GM23338 (cell line): ENCODE results near the gene CNTNAP2. TPM values are rescaled to one million over a fixed set of nuclear protein-coding genes. Genes with fewer than 3 reads are reported as not detected.
A peak's percentile ranks its signal among the peaks of the same experiment; 100 is the strongest.

Experiments used
- ATAC-seq: fragments of 200-7000 bp; cut with Tn5 transposase; 3 replicates; pipeline ENCODE4 v1.9.1; 2020
- DNase-seq: peaks from one replicate; pipeline ENCODE4 v3.0.0-alpha.2; 2015; ENCODE audit warnings: low spot score
- H2AFZ ChIP-seq: fragments of 200-600 bp; sonication (generic); 2 replicates; pipeline ENCODE4 v1.8.0; 2016; ENCODE audit warnings: antibody characterized with exemption, mild to moderate bottlenecking, moderate library complexity
- H3F3A ChIP-seq: fragments of 200-600 bp; sonication (generic); replicated peaks from 2 replicates; pipeline ENCODE4 v1.8.0; 2017; ENCODE audit warnings: antibody characterized with exemption, mixed run types, low read depth
- H3K27ac ChIP-seq: fragments of 200-600 bp; sonication (generic); 2 replicates; pipeline ENCODE4 v1.6.1; 2016; ENCODE audit warnings: low read depth
- H3K27me3 ChIP-seq: fragments of 200-600 bp; sonication (generic); 2 replicates; pipeline ENCODE4 v1.8.0; 2016; ENCODE audit warnings: mild to moderate bottlenecking, mixed run types, moderate library complexity; ENCODE audit not compliant: insufficient read depth
- H3K36me3 ChIP-seq: fragments of 200-600 bp; sonication (generic); 2 replicates; pipeline ENCODE4 v1.8.0; 2016; ENCODE audit warnings: mild to moderate bottlenecking; ENCODE audit not compliant: insufficient read depth
- H3K4me1 ChIP-seq: fragments of 200-600 bp; sonication (generic); 2 replicates; pipeline ENCODE4 v1.8.0; 2016; ENCODE audit warnings: mild to moderate bottlenecking, moderate library complexity; ENCODE audit not compliant: insufficient read depth
- H3K4me2 ChIP-seq: fragments of 200-600 bp; sonication (generic); 2 replicates; pipeline ENCODE4 v1.7.1; 2017; ENCODE audit warnings: mixed run types
- H3K4me3 ChIP-seq: fragments of 200-600 bp; sonication (generic); 2 replicates; pipeline ENCODE4 v1.6.1; 2016; ENCODE audit warnings: mixed run types
- H3K79me2 ChIP-seq: fragments of 200-600 bp; sonication (generic); replicated peaks from 2 replicates; pipeline ENCODE4 v1.8.0; 2017; ENCODE audit warnings: mild to moderate bottlenecking; ENCODE audit not compliant: insufficient read depth
- H3K9me2 ChIP-seq: fragments of 200-600 bp; sonication (generic); 2 replicates; pipeline ENCODE4 v1.8.0; 2017; ENCODE audit not compliant: insufficient read depth
- H4K20me1 ChIP-seq: fragments of 200-600 bp; sonication (generic); replicated peaks from 2 replicates; pipeline ENCODE4 v1.8.0; 2017; ENCODE audit warnings: mild to moderate bottlenecking; ENCODE audit not compliant: insufficient read depth
- H3K27ac Mint-ChIP-seq: 2 replicates; pipeline ENCODE4 v1.8.0; 2020; ENCODE audit warnings: inconsistent platforms, mild to moderate bottlenecking, moderate library complexity, mixed read lengths
- H3K27me3 Mint-ChIP-seq: 3 replicates; pipeline ENCODE4 v1.8.0; 2022; ENCODE audit warnings: low read depth, mild to moderate bottlenecking, moderate library complexity, mixed read lengths, inconsistent platforms; ENCODE audit not compliant: insufficient read depth, poor library complexity
- H3K36me3 Mint-ChIP-seq: 3 replicates; pipeline ENCODE4 v1.8.0; 2021; ENCODE audit warnings: low read depth, mild to moderate bottlenecking, inconsistent platforms, moderate library complexity, mixed read lengths
- H3K4me1 Mint-ChIP-seq: 3 replicates; pipeline ENCODE4 v1.8.0; 2020; ENCODE audit warnings: mild to moderate bottlenecking, inconsistent platforms, mixed read lengths
- H3K4me3 Mint-ChIP-seq: 3 replicates; pipeline ENCODE4 v1.8.0; 2021; ENCODE audit warnings: moderate library complexity, mild to moderate bottlenecking, inconsistent platforms, mixed read lengths
- H3K9me3 Mint-ChIP-seq: 3 replicates; pipeline ENCODE4 v1.8.0; 2020; ENCODE audit warnings: moderate library complexity, mild to moderate bottlenecking, inconsistent platforms, mixed read lengths
- EZH2 ChIP-seq: fragments of 200-600 bp; sonication (generic); IDR thresholded peaks from one replicate; pipeline ENCODE4 v1.8.0; 2017; ENCODE audit warnings: antibody characterized with exemption, mild to moderate bottlenecking, low read depth; ENCODE audit not compliant: unreplicated experiment
- EZH2phosphoT487 ChIP-seq: fragments of 200-600 bp; sonication (generic); IDR thresholded peaks from one replicate; pipeline ENCODE4 v1.8.1; 2018; ENCODE audit warnings: antibody characterized with exemption; ENCODE audit not compliant: unreplicated experiment
- NANOG ChIP-seq: IDR thresholded peaks from 2 replicates; pipeline ENCODE4 v1.6.1; 2016; ENCODE audit warnings: antibody characterized with exemption, borderline replicate concordance
- POLR2AphosphoS5 ChIP-seq: IDR thresholded peaks from 2 replicates; pipeline ENCODE4 v1.6.1; 2016; ENCODE audit warnings: antibody characterized with exemption, low read depth
- STAT1 ChIP-seq: IDR thresholded peaks from one replicate; pipeline ENCODE4 v1.6.1; 2016; ENCODE audit warnings: antibody characterized with exemption; ENCODE audit not compliant: unreplicated experiment
- ZNF114 ChIP-seq: fragments of 250-450 bp; sonication (Bioruptor Pico); IDR thresholded peaks from 2 replicates; pipeline ENCODE4 v1.5.0; 2020; ENCODE audit warnings: mild to moderate bottlenecking, moderate library complexity
- polyA plus RNA-seq: library from polyadenylated mRNA; unstranded; fragments of >200 nt; fragmentation: Nextera tagmentation; extraction: Ambion mirVana; gene quantifications from 2 replicates; pipeline ENCODE4 v1.2.1, GENCODE V29; 2016
- total RNA-seq: library from RNA; depleted of rRNA; stranded (reverse); fragments of >200 nt; shearing (Covaris generic); gene quantifications from 2 replicates; pipeline ENCODE4 v1.2.3, GENCODE V29; 2014
- TF ChIP-seq, protein P1 (sequence below): fragments of 250-450 bp; sonication (Bioruptor Pico); IDR thresholded peaks from 2 replicates; pipeline ENCODE4 v1.5.0; 2020; ENCODE audit warnings: mild to moderate bottlenecking, moderate library complexity
- TF ChIP-seq, protein P2 (sequence below): IDR thresholded peaks from 2 replicates; pipeline ENCODE4 v1.6.1; 2016; ENCODE audit warnings: antibody characterized with exemption
- TF ChIP-seq, protein P3 (sequence below), 2 experiments: fragments of 200-600 bp in 1 of 2; sonication (generic) in 1 of 2; conservative IDR thresholded peaks; 2 replicates each; pipeline versions ENCODE4 v1.5.1 to v1.6.1; 2016 to 2017; ENCODE audit warnings: antibody characterized with exemption in 2 of 2, low read depth in 2 of 2, mild to moderate bottlenecking in 2 of 2, moderate library complexity in 1 of 2

The CNTNAP2 gene
- total and polyA plus RNA-seq, 2 experiments from 2014 or later = 38.2 to 61.3 TPM

- TF ChIP-seq, protein P1, sequence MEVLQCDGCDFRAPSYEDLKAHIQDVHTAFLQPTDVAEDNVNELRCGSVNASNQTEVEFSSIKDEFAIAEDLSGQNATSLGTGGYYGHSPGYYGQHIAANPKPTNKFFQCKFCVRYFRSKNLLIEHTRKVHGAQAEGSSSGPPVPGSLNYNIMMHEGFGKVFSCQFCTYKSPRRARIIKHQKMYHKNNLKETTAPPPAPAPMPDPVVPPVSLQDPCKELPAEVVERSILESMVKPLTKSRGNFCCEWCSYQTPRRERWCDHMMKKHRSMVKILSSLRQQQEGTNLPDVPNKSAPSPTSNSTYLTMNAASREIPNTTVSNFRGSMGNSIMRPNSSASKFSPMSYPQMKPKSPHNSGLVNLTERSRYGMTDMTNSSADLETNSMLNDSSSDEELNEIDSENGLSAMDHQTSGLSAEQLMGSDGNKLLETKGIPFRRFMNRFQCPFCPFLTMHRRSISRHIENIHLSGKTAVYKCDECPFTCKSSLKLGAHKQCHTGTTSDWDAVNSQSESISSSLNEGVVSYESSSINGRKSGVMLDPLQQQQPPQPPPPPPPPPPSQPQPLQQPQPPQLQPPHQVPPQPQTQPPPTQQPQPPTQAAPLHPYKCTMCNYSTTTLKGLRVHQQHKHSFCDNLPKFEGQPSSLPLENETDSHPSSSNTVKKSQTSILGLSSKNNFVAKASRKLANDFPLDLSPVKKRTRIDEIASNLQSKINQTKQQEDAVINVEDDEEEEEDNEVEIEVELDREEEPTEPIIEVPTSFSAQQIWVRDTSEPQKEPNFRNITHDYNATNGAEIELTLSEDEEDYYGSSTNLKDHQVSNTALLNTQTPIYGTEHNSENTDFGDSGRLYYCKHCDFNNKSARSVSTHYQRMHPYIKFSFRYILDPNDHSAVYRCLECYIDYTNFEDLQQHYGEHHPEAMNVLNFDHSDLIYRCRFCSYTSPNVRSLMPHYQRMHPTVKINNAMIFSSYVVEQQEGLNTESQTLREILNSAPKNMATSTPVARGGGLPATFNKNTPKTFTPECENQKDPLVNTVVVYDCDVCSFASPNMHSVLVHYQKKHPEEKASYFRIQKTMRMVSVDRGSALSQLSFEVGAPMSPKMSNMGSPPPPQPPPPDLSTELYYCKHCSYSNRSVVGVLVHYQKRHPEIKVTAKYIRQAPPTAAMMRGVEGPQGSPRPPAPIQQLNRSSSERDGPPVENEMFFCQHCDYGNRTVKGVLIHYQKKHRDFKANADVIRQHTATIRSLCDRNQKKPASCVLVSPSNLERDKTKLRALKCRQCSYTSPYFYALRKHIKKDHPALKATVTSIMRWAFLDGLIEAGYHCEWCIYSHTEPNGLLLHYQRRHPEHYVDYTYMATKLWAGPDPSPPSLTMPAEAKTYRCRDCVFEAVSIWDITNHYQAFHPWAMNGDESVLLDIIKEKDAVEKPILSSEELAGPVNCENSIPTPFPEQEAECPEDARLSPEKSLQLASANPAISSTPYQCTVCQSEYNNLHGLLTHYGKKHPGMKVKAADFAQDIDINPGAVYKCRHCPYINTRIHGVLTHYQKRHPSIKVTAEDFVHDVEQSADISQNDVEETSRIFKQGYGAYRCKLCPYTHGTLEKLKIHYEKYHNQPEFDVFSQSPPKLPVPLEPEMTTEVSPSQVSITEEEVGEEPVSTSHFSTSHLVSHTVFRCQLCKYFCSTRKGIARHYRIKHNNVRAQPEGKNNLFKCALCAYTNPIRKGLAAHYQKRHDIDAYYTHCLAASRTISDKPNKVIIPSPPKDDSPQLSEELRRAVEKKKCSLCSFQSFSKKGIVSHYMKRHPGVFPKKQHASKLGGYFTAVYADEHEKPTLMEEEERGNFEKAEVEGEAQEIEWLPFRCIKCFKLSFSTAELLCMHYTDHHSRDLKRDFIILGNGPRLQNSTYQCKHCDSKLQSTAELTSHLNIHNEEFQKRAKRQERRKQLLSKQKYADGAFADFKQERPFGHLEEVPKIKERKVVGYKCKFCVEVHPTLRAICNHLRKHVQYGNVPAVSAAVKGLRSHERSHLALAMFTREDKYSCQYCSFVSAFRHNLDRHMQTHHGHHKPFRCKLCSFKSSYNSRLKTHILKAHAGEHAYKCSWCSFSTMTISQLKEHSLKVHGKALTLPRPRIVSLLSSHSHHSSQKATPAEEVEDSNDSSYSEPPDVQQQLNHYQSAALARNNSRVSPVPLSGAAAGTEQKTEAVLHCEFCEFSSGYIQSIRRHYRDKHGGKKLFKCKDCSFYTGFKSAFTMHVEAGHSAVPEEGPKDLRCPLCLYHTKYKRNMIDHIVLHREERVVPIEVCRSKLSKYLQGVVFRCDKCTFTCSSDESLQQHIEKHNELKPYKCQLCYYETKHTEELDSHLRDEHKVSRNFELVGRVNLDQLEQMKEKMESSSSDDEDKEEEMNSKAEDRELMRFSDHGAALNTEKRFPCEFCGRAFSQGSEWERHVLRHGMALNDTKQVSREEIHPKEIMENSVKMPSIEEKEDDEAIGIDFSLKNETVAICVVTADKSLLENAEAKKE = no peak
- no peak for TF ChIP-seq POLR2AphosphoS5
- TF ChIP-seq, protein P2, sequence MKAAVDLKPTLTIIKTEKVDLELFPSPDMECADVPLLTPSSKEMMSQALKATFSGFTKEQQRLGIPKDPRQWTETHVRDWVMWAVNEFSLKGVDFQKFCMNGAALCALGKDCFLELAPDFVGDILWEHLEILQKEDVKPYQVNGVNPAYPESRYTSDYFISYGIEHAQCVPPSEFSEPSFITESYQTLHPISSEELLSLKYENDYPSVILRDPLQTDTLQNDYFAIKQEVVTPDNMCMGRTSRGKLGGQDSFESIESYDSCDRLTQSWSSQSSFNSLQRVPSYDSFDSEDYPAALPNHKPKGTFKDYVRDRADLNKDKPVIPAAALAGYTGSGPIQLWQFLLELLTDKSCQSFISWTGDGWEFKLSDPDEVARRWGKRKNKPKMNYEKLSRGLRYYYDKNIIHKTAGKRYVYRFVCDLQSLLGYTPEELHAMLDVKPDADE = no peak
- TF ChIP-seq EZH2 = no peak
- TF ChIP-seq EZH2phosphoT487 = no peak
Measured at GRCh38 chr7:147997636-147998035, 1881.0 kb downstream of the CNTNAP2 start (continued).

DNA sequence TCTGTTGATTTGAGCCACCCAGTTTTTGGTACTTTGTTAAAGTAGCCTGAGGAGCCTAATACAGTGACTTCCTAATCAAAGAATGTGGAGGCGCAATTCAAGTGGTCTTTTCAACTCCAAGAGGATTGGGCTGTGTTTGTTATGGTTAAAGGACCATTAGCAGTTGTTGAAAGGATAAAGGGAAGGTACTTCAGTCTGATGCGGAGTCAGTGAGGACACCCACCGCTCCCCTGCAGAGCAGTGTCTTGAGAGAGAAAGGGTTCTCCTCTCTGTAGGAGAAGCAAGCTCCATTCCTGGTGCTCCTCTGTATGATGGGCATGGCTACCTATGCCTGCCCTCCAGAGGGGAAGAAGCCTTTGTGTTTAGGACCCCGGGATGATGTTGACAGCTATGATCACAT lies 1883.4 kb downstream of the CNTNAP2 start:
- Histone ChIP-seq H2AFZ (no peak overlapping the region), H3K27ac (no peak overlapping the region), H3K79me2 (no peaks in the 10 kb centered on the region), H3K4me2 (peak overlapping the region; percentile 36), H3K4me1 (peaks cover 6% of the 10 kb centered on the region; the same call in 1 of the 2 replicates), H3K36me3 (no peaks in the 10 kb centered on the region; the same call in 1 of the 2 replicates), H3F3A (no peaks in the 10 kb centered on the region), H3K9me2 (no peaks in the 10 kb centered on the region), H3K4me3 (no peak overlapping the region), H3K27me3 (no peaks in the 10 kb centered on the region), H4K20me1 (no peaks in the 10 kb centered on the region)
- H3K36me3 Mint-ChIP-seq = peaks cover 9% of the 10 kb centered on the region; the same call in 1 of the 3 replicates
- DNase-seq (peak; percentile 55), ATAC-seq (peak; percentile 73)
- H3K27ac Mint-ChIP-seq = no peak overlapping the region
- H3K4me1 Mint-ChIP-seq = peaks cover 20% of the 10 kb centered on the region
- no peaks in the 10 kb centered on the region for H3K27me3 Mint-ChIP-seq
- peaks cover 30% of the 10 kb centered on the region for H3K9me3 Mint-ChIP-seq
- H3K4me3 Mint-ChIP-seq = no peak overlapping the region
- no peak for TF ChIP-seq STAT1
- TF ChIP-seq NANOG = peak; percentile 79
- TF ChIP-seq, protein P3, sequence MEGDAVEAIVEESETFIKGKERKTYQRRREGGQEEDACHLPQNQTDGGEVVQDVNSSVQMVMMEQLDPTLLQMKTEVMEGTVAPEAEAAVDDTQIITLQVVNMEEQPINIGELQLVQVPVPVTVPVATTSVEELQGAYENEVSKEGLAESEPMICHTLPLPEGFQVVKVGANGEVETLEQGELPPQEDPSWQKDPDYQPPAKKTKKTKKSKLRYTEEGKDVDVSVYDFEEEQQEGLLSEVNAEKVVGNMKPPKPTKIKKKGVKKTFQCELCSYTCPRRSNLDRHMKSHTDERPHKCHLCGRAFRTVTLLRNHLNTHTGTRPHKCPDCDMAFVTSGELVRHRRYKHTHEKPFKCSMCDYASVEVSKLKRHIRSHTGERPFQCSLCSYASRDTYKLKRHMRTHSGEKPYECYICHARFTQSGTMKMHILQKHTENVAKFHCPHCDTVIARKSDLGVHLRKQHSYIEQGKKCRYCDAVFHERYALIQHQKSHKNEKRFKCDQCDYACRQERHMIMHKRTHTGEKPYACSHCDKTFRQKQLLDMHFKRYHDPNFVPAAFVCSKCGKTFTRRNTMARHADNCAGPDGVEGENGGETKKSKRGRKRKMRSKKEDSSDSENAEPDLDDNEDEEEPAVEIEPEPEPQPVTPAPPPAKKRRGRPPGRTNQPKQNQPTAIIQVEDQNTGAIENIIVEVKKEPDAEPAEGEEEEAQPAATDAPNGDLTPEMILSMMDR (conservative IDR thresholded peaks at IDR 0.05; ENCODE audit: low read depth in 2 of 2) = no peak
- peak; percentile 80; the same call in 1 of the 2 replicates for TF ChIP-seq ZNF114 (CRISPR knock-in tag)
